Liver (tissue), 3 donors: Measurements from ENCODE around the gene SLC2A4RG.

ENCODE experiments used
- NR2F2 ChIP-seq: IDR thresholded peaks from 2 replicates; pipeline ENCODE4 v1.6.1; 2016; ENCODE audit warnings: antibody characterized with exemption
- YY1 ChIP-seq: IDR thresholded peaks from 2 replicates; pipeline ENCODE4 v1.6.1; 2016; ENCODE audit warnings: antibody characterized with exemption, mild to moderate bottlenecking
- TF ChIP-seq, protein P1 (sequence below): fragments of 150-350 bp; IDR thresholded peaks from 2 replicates; pipeline ENCODE4 v1.5.1; 2017; ENCODE audit warnings: improper control_type of control experiment, low read depth, low read length; ENCODE audit not compliant: missing input control
- TF ChIP-seq, protein P2 (sequence below): IDR thresholded peaks from 2 replicates; pipeline ENCODE4 v1.6.1; 2016; ENCODE audit warnings: antibody characterized with exemption, mild to moderate bottlenecking
- donor health status: healthy.
- donor health status: healthy.

DNA sequence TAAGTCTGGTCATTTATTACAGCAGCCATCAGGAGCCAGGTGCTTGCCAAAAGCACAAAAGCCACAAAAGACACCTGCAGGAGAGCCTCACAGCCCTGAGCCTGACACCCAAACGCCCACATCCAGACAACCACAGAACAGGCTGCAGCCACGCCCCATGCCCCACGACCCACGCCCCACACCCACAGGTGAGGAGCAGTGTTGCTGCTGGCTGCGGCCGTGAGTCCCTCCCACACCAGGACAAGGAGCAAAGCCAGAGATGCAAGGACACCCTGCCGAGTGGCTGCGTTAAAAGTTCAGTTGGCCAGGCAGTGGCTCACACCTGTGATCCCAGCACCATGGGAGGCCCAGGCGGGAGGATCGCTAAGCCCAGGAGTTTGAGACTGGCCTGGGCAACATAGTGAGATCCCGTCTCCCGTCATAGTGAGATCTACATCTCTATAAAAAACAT is 43.0 kb downstream of the SLC2A4RG start:
- TF ChIP-seq, protein P1, sequence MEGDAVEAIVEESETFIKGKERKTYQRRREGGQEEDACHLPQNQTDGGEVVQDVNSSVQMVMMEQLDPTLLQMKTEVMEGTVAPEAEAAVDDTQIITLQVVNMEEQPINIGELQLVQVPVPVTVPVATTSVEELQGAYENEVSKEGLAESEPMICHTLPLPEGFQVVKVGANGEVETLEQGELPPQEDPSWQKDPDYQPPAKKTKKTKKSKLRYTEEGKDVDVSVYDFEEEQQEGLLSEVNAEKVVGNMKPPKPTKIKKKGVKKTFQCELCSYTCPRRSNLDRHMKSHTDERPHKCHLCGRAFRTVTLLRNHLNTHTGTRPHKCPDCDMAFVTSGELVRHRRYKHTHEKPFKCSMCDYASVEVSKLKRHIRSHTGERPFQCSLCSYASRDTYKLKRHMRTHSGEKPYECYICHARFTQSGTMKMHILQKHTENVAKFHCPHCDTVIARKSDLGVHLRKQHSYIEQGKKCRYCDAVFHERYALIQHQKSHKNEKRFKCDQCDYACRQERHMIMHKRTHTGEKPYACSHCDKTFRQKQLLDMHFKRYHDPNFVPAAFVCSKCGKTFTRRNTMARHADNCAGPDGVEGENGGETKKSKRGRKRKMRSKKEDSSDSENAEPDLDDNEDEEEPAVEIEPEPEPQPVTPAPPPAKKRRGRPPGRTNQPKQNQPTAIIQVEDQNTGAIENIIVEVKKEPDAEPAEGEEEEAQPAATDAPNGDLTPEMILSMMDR, result no peak
- no peak for TF ChIP-seq YY1
- TF ChIP-seq, protein P2, sequence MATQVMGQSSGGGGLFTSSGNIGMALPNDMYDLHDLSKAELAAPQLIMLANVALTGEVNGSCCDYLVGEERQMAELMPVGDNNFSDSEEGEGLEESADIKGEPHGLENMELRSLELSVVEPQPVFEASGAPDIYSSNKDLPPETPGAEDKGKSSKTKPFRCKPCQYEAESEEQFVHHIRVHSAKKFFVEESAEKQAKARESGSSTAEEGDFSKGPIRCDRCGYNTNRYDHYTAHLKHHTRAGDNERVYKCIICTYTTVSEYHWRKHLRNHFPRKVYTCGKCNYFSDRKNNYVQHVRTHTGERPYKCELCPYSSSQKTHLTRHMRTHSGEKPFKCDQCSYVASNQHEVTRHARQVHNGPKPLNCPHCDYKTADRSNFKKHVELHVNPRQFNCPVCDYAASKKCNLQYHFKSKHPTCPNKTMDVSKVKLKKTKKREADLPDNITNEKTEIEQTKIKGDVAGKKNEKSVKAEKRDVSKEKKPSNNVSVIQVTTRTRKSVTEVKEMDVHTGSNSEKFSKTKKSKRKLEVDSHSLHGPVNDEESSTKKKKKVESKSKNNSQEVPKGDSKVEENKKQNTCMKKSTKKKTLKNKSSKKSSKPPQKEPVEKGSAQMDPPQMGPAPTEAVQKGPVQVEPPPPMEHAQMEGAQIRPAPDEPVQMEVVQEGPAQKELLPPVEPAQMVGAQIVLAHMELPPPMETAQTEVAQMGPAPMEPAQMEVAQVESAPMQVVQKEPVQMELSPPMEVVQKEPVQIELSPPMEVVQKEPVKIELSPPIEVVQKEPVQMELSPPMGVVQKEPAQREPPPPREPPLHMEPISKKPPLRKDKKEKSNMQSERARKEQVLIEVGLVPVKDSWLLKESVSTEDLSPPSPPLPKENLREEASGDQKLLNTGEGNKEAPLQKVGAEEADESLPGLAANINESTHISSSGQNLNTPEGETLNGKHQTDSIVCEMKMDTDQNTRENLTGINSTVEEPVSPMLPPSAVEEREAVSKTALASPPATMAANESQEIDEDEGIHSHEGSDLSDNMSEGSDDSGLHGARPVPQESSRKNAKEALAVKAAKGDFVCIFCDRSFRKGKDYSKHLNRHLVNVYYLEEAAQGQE, result no peak
- TF ChIP-seq NR2F2, result no peak
